GM23338 (cell line): ENCODE results near the gene OR10K2. TPM values are rescaled to one million over a fixed set of nuclear protein-coding genes. Genes with fewer than 3 reads are reported as not detected.

Experiments
- ATAC-seq: fragments of 200-7000 bp; cut with Tn5 transposase; 3 replicates; pipeline ENCODE4 v1.9.1; 2020
- DNase-seq: peaks from one replicate; pipeline ENCODE4 v3.0.0-alpha.2; 2015; ENCODE audit warnings: low spot score
- H2AFZ ChIP-seq: fragments of 200-600 bp; sonication (generic); 2 replicates; pipeline ENCODE4 v1.8.0; 2016; ENCODE audit warnings: antibody characterized with exemption, mild to moderate bottlenecking, moderate library complexity
- H3F3A ChIP-seq: fragments of 200-600 bp; sonication (generic); replicated peaks from 2 replicates; pipeline ENCODE4 v1.8.0; 2017; ENCODE audit warnings: antibody characterized with exemption, mixed run types, low read depth
- H3K27ac ChIP-seq: fragments of 200-600 bp; sonication (generic); 2 replicates; pipeline ENCODE4 v1.6.1; 2016; ENCODE audit warnings: low read depth
- H3K27me3 ChIP-seq: fragments of 200-600 bp; sonication (generic); 2 replicates; pipeline ENCODE4 v1.8.0; 2016; ENCODE audit warnings: mild to moderate bottlenecking, mixed run types, moderate library complexity; ENCODE audit not compliant: insufficient read depth
- H3K36me3 ChIP-seq: fragments of 200-600 bp; sonication (generic); 2 replicates; pipeline ENCODE4 v1.8.0; 2016; ENCODE audit warnings: mild to moderate bottlenecking; ENCODE audit not compliant: insufficient read depth
- H3K4me1 ChIP-seq: fragments of 200-600 bp; sonication (generic); 2 replicates; pipeline ENCODE4 v1.8.0; 2016; ENCODE audit warnings: mild to moderate bottlenecking, moderate library complexity; ENCODE audit not compliant: insufficient read depth
- H3K4me2 ChIP-seq: fragments of 200-600 bp; sonication (generic); 2 replicates; pipeline ENCODE4 v1.7.1; 2017; ENCODE audit warnings: mixed run types
- H3K4me3 ChIP-seq: fragments of 200-600 bp; sonication (generic); 2 replicates; pipeline ENCODE4 v1.6.1; 2016; ENCODE audit warnings: mixed run types
- H3K79me2 ChIP-seq: fragments of 200-600 bp; sonication (generic); replicated peaks from 2 replicates; pipeline ENCODE4 v1.8.0; 2017; ENCODE audit warnings: mild to moderate bottlenecking; ENCODE audit not compliant: insufficient read depth
- H3K9me2 ChIP-seq: fragments of 200-600 bp; sonication (generic); 2 replicates; pipeline ENCODE4 v1.8.0; 2017; ENCODE audit not compliant: insufficient read depth
- H4K20me1 ChIP-seq: fragments of 200-600 bp; sonication (generic); replicated peaks from 2 replicates; pipeline ENCODE4 v1.8.0; 2017; ENCODE audit warnings: mild to moderate bottlenecking; ENCODE audit not compliant: insufficient read depth
- H3K27ac Mint-ChIP-seq: 2 replicates; pipeline ENCODE4 v1.8.0; 2020; ENCODE audit warnings: inconsistent platforms, mild to moderate bottlenecking, moderate library complexity, mixed read lengths
- H3K27me3 Mint-ChIP-seq: 3 replicates; pipeline ENCODE4 v1.8.0; 2022; ENCODE audit warnings: low read depth, mild to moderate bottlenecking, moderate library complexity, mixed read lengths, inconsistent platforms; ENCODE audit not compliant: insufficient read depth, poor library complexity
- H3K36me3 Mint-ChIP-seq: 3 replicates; pipeline ENCODE4 v1.8.0; 2021; ENCODE audit warnings: low read depth, mild to moderate bottlenecking, inconsistent platforms, moderate library complexity, mixed read lengths
- H3K4me1 Mint-ChIP-seq: 3 replicates; pipeline ENCODE4 v1.8.0; 2020; ENCODE audit warnings: mild to moderate bottlenecking, inconsistent platforms, mixed read lengths
- H3K4me3 Mint-ChIP-seq: 3 replicates; pipeline ENCODE4 v1.8.0; 2021; ENCODE audit warnings: moderate library complexity, mild to moderate bottlenecking, inconsistent platforms, mixed read lengths
- H3K9me3 Mint-ChIP-seq: 3 replicates; pipeline ENCODE4 v1.8.0; 2020; ENCODE audit warnings: moderate library complexity, mild to moderate bottlenecking, inconsistent platforms, mixed read lengths
- ETS1 ChIP-seq: IDR thresholded peaks from 2 replicates; pipeline ENCODE4 v1.6.1; 2016; ENCODE audit warnings: antibody characterized with exemption
- JUNB ChIP-seq: IDR thresholded peaks from one replicate; pipeline ENCODE4 v1.6.1; 2016; ENCODE audit warnings: antibody characterized with exemption; ENCODE audit not compliant: unreplicated experiment
- POLR2AphosphoS5 ChIP-seq: IDR thresholded peaks from 2 replicates; pipeline ENCODE4 v1.6.1; 2016; ENCODE audit warnings: antibody characterized with exemption, low read depth
- STAT1 ChIP-seq: IDR thresholded peaks from one replicate; pipeline ENCODE4 v1.6.1; 2016; ENCODE audit warnings: antibody characterized with exemption; ENCODE audit not compliant: unreplicated experiment
- ZNF114 ChIP-seq: fragments of 250-450 bp; sonication (Bioruptor Pico); IDR thresholded peaks from 2 replicates; pipeline ENCODE4 v1.5.0; 2020; ENCODE audit warnings: mild to moderate bottlenecking, moderate library complexity
- ZNF331 ChIP-seq: fragments of 250-450 bp; sonication (Bioruptor Pico); IDR thresholded peaks from 2 replicates; pipeline ENCODE4 v1.5.0; 2020; ENCODE audit warnings: low read depth, mild to moderate bottlenecking, moderate library complexity
- polyA plus RNA-seq: library from polyadenylated mRNA; unstranded; fragments of >200 nt; fragmentation: Nextera tagmentation; extraction: Ambion mirVana; gene quantifications from 2 replicates; pipeline ENCODE4 v1.2.1, GENCODE V29; 2016
- total RNA-seq: library from RNA; depleted of rRNA; stranded (reverse); fragments of >200 nt; shearing (Covaris generic); gene quantifications from 2 replicates; pipeline ENCODE4 v1.2.3, GENCODE V29; 2014
- TF ChIP-seq, protein P1 (sequence below), 2 experiments: fragments of 200-600 bp in 1 of 2; sonication (generic) in 1 of 2; conservative IDR thresholded peaks; 2 replicates each; pipeline versions ENCODE4 v1.5.1 to v1.6.1; 2016 to 2017; ENCODE audit warnings: antibody characterized with exemption in 2 of 2, low read depth in 2 of 2, mild to moderate bottlenecking in 2 of 2, moderate library complexity in 1 of 2
- TF ChIP-seq, protein P2 (sequence below): IDR thresholded peaks from one replicate; pipeline ENCODE4 v1.6.1; 2018; ENCODE audit warnings: antibody characterized with exemption; ENCODE audit not compliant: unreplicated experiment

The OR10K2 gene
- total and polyA plus RNA-seq, 2 experiments from 2014 or later = not detected

GRCh38 chr1:158458263-158458662 lies 32.2 kb upstream of the OR10K2 start:
- Histone ChIP-seq H3K79me2 (no peaks in the 10 kb centered on the region), H3K9me2 (no peaks in the 10 kb centered on the region; the same call in 1 of the 2 replicates), H3K36me3 (no peaks in the 10 kb centered on the region), H3K4me1 (no peaks in the 10 kb centered on the region), H2AFZ (no peak overlapping the region), H3K27me3 (no peaks in the 10 kb centered on the region), H3F3A (no peaks in the 10 kb centered on the region), H3K4me3 (no peak overlapping the region), H3K4me2 (no peak overlapping the region), H4K20me1 (no peaks in the 10 kb centered on the region), H3K27ac (no peak overlapping the region)
- no peak for ATAC-seq
- no peak overlapping the region for H3K4me3 Mint-ChIP-seq
- no peak overlapping the region for H3K27ac Mint-ChIP-seq
- H3K27me3 Mint-ChIP-seq = peaks cover 4% of the 10 kb centered on the region
- no peaks in the 10 kb centered on the region; the same call in 2 of the 3 replicates for H3K36me3 Mint-ChIP-seq
- TF ChIP-seq, protein P1, sequence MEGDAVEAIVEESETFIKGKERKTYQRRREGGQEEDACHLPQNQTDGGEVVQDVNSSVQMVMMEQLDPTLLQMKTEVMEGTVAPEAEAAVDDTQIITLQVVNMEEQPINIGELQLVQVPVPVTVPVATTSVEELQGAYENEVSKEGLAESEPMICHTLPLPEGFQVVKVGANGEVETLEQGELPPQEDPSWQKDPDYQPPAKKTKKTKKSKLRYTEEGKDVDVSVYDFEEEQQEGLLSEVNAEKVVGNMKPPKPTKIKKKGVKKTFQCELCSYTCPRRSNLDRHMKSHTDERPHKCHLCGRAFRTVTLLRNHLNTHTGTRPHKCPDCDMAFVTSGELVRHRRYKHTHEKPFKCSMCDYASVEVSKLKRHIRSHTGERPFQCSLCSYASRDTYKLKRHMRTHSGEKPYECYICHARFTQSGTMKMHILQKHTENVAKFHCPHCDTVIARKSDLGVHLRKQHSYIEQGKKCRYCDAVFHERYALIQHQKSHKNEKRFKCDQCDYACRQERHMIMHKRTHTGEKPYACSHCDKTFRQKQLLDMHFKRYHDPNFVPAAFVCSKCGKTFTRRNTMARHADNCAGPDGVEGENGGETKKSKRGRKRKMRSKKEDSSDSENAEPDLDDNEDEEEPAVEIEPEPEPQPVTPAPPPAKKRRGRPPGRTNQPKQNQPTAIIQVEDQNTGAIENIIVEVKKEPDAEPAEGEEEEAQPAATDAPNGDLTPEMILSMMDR (conservative IDR thresholded peaks at IDR 0.05; ENCODE audit: low read depth in 2 of 2) = no peak
- TF ChIP-seq POLR2AphosphoS5 (no peak), JUNB (no peak), ETS1 (no peak), STAT1 (no peak), ZNF114 (CRISPR knock-in tag) (no peak), ZNF331 (CRISPR knock-in tag) (no peak)
- TF ChIP-seq, protein P2, sequence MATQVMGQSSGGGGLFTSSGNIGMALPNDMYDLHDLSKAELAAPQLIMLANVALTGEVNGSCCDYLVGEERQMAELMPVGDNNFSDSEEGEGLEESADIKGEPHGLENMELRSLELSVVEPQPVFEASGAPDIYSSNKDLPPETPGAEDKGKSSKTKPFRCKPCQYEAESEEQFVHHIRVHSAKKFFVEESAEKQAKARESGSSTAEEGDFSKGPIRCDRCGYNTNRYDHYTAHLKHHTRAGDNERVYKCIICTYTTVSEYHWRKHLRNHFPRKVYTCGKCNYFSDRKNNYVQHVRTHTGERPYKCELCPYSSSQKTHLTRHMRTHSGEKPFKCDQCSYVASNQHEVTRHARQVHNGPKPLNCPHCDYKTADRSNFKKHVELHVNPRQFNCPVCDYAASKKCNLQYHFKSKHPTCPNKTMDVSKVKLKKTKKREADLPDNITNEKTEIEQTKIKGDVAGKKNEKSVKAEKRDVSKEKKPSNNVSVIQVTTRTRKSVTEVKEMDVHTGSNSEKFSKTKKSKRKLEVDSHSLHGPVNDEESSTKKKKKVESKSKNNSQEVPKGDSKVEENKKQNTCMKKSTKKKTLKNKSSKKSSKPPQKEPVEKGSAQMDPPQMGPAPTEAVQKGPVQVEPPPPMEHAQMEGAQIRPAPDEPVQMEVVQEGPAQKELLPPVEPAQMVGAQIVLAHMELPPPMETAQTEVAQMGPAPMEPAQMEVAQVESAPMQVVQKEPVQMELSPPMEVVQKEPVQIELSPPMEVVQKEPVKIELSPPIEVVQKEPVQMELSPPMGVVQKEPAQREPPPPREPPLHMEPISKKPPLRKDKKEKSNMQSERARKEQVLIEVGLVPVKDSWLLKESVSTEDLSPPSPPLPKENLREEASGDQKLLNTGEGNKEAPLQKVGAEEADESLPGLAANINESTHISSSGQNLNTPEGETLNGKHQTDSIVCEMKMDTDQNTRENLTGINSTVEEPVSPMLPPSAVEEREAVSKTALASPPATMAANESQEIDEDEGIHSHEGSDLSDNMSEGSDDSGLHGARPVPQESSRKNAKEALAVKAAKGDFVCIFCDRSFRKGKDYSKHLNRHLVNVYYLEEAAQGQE = no peak
- peaks cover 8% of the 10 kb centered on the region for H3K4me1 Mint-ChIP-seq
- H3K9me3 Mint-ChIP-seq = peaks cover under 1% of the 10 kb centered on the region; the same call in 1 of the 3 replicates
- DNase-seq = no peak

DNA sequence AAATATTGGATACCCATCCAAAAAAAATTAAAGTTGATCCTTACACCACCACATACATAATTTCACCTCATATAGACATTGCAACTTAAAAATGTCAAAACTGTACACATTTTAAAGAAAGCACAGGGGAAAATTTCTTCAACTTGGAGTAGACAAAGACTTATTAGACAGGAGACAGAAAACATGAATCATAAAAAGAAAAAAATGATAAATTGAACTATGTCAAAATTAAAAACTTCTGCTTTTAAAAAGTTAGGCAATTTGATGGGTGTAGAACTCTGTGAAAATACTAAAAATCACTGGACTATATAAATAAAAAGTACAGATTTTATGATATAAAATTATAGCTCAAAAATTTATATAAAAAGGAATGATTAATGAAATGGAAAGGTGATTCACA lies 31.2 kb upstream of the OR10K2 start:
- no peaks in the 10 kb centered on the region for H3K27me3 ChIP-seq
- no peaks in the 10 kb centered on the region for H3K36me3 ChIP-seq
- no peaks in the 10 kb centered on the region for H3K79me2 ChIP-seq
- H3K9me2 ChIP-seq = no peaks in the 10 kb centered on the region; the same call in 1 of the 2 replicates
- Mint-ChIP-seq H3K36me3 (no peaks in the 10 kb centered on the region; the same call in 2 of the 3 replicates), H3K9me3 (peaks cover 2% of the 10 kb centered on the region; the same call in 1 of the 3 replicates), H3K27ac (no peak overlapping the region), H3K4me3 (no peak overlapping the region), H3K27me3 (peaks cover 4% of the 10 kb centered on the region), H3K4me1 (peaks cover 11% of the 10 kb centered on the region)
- ATAC-seq (no peak), DNase-seq (no peak)
- no peaks in the 10 kb centered on the region for H3K4me1 ChIP-seq
- H3K4me2 ChIP-seq = no peak overlapping the region
- H3K4me3 ChIP-seq = no peak overlapping the region
- H3K27ac ChIP-seq = no peak overlapping the region
- H2AFZ ChIP-seq = no peak overlapping the region
- no peaks in the 10 kb centered on the region for H3F3A ChIP-seq
- H4K20me1 ChIP-seq = no peaks in the 10 kb centered on the region
- TF ChIP-seq, protein P1 (conservative IDR thresholded peaks at IDR 0.05; ENCODE audit: low read depth in 2 of 2) = no peak
